Measurements from ENCODE around the gene ACAT1.

GRCh38 chr11:108122166-108122628 is 830 bp downstream of the ACAT1 start:
- TF ChIP-seq, protein P1, sequence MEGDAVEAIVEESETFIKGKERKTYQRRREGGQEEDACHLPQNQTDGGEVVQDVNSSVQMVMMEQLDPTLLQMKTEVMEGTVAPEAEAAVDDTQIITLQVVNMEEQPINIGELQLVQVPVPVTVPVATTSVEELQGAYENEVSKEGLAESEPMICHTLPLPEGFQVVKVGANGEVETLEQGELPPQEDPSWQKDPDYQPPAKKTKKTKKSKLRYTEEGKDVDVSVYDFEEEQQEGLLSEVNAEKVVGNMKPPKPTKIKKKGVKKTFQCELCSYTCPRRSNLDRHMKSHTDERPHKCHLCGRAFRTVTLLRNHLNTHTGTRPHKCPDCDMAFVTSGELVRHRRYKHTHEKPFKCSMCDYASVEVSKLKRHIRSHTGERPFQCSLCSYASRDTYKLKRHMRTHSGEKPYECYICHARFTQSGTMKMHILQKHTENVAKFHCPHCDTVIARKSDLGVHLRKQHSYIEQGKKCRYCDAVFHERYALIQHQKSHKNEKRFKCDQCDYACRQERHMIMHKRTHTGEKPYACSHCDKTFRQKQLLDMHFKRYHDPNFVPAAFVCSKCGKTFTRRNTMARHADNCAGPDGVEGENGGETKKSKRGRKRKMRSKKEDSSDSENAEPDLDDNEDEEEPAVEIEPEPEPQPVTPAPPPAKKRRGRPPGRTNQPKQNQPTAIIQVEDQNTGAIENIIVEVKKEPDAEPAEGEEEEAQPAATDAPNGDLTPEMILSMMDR (IDR thresholded peaks at IDR 0.05), result no peak
- TF ChIP-seq POLR2A (IDR thresholded peaks at IDR 0.05), result peak in 1 of 2 donors; percentile 41
